HG03103 (cell line): ENCODE measurements around the gene TPI1.

Source experiments
- ATAC-seq: cut with Tn5 transposase; IDR thresholded peaks from one replicate; pipeline ENCODE4 v1.9.1; 2021; ENCODE audit warnings: low read depth; ENCODE audit not compliant: unreplicated experiment

The TPI1 gene

DNA sequence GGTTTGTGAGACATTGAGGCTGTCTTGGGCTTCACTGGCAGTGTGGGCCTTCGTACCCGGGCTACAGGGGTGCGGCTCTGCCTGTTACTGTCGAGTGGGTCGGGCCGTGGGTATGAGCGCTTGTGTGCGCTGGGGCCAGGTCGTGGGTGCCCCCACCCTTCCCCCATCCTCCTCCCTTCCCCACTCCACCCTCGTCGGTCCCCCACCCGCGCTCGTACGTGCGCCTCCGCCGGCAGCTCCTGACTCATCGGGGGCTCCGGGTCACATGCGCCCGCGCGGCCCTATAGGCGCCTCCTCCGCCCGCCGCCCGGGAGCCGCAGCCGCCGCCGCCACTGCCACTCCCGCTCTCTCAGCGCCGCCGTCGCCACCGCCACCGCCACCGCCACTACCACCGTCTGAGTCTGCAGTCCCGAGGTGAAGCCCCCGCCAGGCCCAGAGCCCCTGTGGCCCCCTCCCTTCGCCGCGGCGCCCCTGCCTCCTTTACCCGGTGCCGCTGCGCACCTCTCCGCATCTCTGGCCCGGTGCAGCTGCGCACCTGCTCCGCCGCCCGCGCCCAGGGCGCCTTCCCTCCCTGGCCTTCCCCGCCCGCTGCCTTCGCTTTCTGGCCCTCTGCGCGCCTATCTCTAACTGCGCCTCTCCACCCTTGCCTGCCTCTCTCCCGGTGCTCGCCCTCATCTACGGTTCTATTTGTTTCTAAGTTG is 47.1 kb downstream of the TPI1 start, which contains the start of gene ENO2:
TSS of gene ENO2 (plus strand) at position 335 of the 701 bp plus-strand sequence. CDS start 1,253 bp downstream, outside the sequence.
- ATAC-seq = peak; percentile 63

DNA sequence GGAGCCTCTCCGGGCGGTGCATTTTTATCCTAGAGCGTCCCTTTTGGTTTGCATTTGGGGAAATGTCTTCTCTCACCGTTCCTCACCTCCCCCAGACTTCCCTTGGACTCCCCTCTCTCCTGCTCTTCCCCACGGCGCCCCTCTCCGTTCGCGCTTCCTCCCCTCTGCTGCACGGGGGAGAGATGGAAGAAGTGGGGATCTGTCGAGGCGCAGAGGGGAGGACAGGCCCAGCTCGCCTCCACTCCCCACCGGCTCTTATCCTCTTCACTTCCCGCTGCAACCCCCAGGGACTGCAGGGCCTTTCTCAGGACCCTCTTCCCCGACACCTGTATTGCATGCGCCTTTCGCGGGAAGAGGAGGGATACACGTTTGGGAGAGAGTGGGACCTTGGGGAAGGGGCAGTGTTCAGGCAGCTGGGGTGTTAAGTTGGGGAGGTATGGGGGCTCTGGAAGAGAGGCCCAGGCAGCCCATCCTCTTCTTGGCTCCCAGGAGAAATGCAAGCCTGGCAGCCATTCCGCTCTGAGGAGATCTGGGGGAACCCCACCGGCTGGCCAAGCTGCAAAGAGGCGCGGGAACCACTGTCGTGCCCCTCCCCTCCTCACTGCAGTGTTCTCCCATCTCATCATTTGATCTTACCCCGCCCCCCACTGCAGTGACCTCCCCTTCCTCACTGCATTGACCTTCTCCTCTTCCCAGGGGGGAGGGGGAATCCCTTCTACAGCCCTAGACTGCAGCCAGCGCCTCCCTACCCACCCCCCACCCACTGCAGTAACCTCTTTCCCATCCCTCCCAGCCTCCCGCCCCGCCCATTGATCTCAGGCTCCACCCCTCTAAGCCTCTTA is 47.8 kb downstream of the TPI1 start:
- no peak for ATAC-seq

DNA sequence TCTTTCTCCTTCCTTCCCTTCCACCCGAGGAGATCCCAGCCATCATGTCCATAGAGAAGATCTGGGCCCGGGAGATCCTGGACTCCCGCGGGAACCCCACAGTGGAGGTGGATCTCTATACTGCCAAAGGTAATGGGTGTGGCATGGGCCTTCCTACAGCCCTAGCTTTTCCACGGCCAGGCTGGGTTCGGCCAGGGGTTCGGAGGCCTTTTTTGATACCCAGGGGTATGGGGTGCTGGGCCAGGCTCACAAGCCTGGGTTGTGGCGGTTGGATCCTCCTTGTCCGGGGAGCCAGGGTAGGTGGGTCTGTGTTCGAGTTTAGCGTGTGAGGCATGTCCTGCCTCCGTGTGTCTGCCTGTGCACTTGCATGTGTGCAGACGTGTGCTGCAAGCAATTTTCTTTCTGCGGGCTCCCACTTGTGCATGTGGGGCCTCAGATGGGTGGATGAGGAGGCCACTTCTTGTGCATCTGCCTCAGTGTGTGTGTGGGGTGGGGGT is 48.5 kb downstream of the TPI1 start:
- no peak for ATAC-seq

DNA sequence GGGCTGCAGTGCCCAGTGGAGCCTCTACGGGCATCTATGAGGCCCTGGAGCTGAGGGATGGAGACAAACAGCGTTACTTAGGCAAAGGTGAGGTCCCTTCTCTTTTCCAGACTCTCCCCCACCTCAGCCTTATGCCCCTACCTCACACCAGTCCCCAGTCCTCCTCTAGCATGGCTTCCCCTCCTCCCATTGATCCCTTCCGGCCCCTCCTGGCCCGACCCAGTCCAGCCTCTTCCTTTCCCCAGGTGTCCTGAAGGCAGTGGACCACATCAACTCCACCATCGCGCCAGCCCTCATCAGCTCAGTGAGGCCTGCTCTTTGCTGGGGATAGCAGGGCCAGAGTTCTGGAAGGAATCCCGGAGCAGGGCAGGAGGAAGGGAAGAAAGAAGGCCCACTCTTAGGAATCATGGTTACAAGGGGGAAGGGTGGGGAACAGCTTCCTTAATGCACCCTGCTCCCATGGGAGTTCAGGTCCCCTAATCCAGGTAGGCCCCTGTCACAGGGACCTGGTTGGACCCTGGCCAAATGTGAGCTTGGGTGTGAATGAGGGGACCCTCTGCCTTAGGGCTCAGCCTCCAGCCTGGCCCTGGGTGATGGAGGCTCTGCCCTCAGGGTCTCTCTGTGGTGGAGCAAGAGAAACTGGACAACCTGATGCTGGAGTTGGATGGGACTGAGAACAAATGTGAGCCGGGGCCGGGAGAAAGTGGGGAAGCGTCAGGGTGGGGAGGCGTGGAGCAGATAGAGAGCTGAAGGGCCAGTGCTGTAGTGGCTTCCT is 49.3 kb downstream of the TPI1 start:
- ATAC-seq = no peak

DNA sequence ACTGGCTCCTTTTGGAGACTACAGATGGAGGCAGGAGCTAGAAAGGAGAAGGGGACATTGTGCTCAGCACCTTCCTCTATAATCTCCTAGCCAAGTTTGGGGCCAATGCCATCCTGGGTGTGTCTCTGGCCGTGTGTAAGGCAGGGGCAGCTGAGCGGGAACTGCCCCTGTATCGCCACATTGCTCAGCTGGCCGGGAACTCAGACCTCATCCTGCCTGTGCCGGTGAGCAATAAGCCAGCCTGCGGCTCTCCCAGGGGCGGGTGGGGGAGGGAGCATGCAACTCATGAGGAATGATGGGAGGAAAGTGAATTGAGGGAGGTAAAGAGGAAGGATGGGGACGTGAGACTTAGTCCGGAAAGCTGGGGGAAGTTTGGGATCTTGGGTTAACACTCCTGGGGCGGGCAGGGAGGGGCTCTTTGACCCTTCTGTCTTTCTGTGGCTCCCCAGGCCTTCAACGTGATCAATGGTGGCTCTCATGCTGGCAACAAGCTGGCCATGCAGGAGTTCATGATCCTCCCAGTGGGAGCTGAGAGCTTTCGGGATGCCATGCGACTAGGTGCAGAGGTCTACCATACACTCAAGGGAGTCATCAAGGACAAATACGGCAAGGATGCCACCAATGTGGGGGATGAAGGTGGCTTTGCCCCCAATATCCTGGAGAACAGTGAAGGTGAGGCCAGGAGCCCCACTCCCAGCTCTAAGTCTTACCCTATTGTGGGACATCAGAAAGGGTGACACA is 50.3 kb downstream of the TPI1 start:
- ATAC-seq = no peak

DNA sequence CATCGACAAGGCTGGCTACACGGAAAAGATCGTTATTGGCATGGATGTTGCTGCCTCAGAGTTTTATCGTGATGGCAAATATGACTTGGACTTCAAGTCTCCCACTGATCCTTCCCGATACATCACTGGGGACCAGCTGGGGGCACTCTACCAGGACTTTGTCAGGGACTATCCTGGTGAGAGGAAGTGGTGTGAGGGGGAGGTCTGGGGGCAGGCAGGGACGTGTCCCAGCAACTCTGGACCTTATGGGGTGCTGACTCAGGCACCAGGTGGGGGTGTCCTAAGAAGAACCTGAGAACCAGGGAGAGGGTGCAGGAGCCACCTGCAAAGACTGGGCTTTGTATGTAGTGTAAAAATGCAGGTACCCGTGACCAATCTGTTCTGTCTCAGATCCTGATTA is 52.3 kb downstream of the TPI1 start:
- ATAC-seq = no peak
